HG02885 (cell line): ENCODE measurements around the gene PAFAH1B1.
"Not testable (repeated sequence)": the region's sequence is repeated elsewhere in the genome, so short reads cannot be mapped to it uniquely, and the experiment has no call there.

Experiments
- ATAC-seq: cut with Tn5 transposase; IDR thresholded peaks from one replicate; pipeline ENCODE4 v1.9.1; 2021; ENCODE audit warnings: mild to moderate bottlenecking; ENCODE audit not compliant: unreplicated experiment, poor library complexity

Gene PAFAH1B1

DNA sequence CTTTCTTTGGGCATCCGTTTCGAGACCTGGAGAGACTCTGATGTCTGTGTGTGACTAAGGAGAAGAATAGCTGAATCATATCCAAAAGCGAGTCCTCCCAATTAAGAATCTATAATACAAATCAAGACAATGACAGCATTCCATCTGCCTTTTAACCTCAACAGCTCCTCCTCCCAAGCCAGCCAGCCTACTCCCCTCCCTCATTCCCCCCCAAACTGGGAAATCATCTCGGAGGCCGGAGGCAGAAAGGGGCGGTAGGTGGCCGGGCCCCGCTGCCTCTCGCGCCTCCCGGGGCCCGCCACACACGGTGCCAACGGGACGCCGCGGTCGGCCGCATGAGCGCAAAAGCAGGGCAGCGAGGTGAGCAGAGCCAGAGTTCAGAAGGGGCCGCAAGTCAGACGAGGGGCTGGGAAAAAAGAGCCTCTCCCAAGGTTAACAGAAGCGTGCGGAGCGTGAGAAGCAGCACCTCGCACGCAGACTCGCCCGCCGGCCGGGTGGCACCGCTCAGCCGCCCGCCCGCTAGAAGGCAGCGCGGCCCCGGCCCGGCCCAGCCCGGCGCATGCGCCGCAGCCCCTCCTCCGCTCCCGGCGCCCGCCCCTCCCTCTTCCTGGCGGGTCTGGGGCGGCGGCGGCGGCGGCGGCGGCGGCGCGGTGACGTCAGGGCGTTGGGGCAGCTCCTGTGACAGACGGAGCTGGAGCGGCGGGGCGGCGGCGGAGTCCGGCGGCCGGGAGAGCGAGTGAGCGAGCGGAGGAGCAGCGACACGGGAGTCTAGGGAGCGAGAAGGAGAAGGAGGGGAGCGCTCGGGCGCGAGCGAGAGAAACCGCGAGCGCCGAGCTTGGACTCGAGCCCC is at the start of gene PAFAH1B1:
Gene PAFAH1B1, plus strand, starts transcription at position 684 of the 850 bp plus-strand sequence. CDS start 44,635 bp downstream, outside the sequence.
- ATAC-seq = peak; percentile 83

GRCh38 chr17:2545393-2545792 is 48.1 kb upstream of the PAFAH1B1 start:
- no peak for ATAC-seq

DNA sequence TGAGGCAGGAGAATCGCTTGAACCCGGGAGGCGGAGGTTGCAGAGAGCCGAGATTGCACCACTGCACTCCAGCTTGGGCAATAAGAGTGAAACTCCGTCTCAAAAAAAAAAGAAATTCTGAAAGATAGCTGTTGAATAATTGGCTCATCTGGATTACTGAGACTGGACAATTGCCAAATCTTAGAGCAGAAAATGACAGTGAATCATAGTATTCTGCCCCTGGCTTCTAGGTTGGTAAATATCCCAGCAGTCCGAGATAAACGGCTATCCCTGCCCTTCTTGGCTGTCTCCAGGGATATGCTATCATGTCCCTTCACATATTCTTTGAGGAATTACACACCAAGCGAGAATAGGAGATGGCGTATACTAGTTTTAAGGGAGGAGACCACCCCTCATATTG is 46.3 kb upstream of the PAFAH1B1 start:
- ATAC-seq = no peak

DNA sequence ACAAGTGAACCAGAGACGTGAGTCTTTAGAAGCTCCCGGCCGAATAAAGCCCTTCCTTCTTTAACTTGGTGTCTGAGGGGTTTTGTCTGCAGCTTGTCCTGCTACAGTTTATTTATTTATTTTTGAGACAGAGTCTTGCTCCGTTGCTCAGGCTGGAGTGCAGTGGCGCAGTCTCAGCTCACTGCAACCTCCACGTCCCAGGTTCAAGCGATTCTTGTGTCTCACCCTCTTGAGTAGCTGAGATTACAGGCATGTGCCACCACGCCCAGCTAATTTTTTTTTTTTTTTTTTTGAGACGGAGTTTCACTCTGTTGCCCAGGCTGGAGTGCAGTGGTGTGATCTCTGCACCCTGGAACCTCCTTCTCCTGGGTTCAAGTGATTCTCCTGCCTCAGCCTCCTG is 45.4 kb upstream of the PAFAH1B1 start:
- not testable (repeated sequence) for ATAC-seq

DNA sequence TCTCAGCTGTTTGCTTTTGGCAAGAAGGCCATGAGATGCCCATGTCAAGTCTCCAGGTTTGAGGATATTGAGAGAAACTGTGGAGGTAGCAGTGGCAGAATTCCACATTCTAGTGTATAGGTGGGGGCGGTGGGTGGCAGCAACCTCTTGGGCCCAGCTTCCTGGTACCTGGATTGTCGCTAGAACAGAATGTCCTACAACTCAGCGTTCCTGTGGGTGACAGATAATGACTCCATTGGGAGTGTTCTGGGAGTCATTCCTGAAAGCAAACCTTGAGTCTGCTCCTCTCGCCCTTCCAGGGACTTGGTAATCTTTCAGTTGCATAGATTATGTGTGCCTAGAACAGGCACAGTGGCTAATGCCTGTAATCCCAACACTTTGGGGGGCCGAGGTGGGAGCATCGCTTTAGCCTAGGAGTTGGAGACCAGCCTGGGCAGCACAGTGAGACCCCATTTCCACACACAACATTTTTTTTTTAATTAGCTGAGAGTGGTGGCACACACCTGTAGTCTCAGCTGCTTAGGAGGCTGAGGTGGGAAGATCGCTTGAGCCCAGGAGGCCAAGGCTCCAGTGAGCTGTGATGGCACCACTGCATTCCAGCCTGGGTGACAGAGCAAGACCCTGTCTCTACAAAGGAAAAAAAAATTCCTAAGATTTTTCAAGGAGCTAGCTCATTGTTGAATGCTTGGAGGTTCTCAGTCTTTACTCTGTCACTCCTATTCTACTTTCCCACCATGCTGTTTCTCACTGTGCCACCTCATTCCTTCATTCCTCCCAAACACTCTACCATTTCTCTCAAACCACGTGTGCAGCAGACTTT is 43.9 kb upstream of the PAFAH1B1 start:
- no peak for ATAC-seq

DNA sequence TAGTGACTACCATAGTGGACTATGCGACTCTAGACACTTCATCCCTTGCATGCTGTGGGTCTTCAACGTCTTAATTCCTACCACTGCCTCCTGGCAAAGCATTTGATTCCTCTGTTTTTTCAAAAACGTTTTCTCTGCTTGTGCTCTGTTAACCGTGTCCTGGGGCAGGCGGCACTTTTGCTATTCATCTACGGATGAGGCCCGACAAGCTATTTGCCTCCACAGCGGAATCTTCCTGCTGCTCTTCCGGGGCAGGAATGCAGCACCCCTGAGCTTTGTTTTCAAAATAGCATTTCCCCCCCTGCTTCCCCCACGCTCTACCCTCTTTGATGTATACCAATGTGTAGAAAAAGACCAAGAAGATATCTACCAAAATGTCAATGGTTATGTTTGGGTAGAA is 42.0 kb upstream of the PAFAH1B1 start:
- ATAC-seq = no peak

DNA sequence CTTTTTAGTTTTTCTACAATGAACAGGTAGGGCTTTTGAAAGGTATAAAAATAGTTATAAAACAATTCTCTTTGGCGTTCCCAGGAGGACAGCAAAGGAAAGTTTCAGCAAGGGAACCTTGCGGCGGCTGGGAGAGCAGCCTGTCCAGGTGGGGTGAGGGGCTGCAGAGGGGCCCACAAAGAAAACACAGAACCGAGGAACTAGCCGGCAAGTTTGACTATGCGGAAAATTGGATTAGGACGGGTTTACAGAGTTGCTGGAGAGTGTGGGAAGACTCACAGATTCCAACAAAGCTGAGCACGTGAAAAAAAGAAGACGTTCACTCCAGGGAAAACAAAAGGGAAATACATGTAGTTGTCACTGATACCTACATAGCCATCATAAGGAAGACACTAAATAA is 41.5 kb upstream of the PAFAH1B1 start:
- ATAC-seq = no peak

GRCh38 chr17:2560658-2561057 is 32.8 kb upstream of the PAFAH1B1 start:
- no peak for ATAC-seq

- no peak for ATAC-seq
Measured at GRCh38 chr17:2562162-2562858, 31.1 kb upstream of the PAFAH1B1 start.

GRCh38 chr17:2563061-2563460 is 30.4 kb upstream of the PAFAH1B1 start:
- ATAC-seq = no peak

GRCh38 chr17:2563543-2563942 is 29.9 kb upstream of the PAFAH1B1 start:
- ATAC-seq = no peak

DNA sequence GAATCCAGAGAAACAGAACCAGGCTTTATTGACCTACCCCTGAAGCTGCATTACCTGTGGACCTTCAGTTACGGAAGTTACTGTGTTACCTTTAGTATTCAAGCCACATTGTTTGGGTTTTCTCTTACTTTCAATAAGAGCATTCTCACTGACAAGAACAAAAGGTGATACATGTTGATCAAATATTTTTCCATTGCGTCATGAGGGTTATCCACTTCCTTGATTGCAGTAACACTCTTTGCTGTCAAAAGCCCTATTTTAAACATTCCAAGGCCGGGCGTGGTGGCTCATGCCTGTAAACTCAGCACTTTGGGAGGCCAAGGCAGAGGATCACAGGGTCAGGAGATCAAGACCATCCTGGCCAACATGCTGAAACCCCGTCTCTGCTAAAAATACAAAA is 28.6 kb upstream of the PAFAH1B1 start:
- ATAC-seq = no peak

DNA sequence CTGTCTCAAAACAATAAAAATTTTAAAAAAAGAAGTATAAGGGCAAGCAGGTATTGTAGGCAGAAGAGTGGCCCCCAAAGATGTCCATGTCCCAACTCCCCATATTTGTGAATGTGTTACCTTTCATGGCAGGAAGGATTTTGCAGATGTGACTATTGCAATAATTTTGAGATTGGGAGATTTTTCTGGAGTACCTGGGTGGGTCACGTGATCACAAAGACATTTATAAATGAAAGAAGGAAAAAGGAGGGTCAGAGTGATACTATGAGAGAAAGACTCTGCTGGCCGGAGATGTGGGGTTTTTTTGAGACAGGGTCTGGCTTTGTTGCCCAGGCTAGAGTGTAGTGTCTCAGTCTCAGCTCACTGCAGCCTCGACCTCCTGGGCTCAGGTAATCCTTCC is 27.4 kb upstream of the PAFAH1B1 start:
- ATAC-seq = no peak

- peak; percentile 71 for ATAC-seq
Measured at GRCh38 chr17:2571523-2572303, 21.7 kb upstream of the PAFAH1B1 start.

GRCh38 chr17:2572304-2572609 is 21.2 kb upstream of the PAFAH1B1 start:
- ATAC-seq = not testable (repeated sequence)

DNA sequence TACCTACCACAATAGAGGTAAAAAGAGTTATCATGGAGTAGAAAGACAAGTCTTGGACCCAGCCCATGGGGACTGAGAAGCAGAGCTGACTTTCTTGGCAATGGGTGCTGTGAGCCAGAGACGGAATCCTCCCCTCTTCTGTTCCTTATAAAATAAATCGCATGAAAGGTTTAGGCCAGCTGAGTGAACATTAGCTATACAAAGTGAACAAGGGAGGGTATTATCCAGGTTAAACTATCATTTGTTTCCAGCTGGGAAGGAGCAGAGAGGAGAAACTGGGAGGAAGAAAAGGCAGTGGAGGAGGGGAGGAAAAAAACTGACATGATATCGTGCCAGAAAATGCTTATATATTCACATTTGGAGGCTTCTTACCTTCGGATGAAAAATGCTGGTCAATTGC is 13.3 kb upstream of the PAFAH1B1 start:
- ATAC-seq = no peak

DNA sequence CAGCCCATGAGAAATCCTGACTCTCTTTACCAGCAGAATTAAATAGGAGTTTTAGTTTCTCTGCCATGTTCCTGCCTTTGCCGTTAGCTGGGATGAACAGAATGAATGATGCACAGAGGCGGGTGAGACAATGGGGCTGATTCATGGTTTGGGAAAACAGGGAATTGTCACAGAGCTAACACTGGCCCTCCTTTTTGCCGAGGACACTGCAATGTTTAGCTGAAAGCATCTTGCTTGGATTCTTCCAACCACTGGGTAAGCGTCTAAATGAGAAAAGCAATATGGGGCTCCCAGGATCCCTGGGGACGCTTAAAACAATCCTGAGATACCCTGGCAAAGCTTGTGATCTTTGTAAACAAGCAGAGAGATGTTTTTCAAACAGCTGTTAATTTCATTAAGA is 12.8 kb upstream of the PAFAH1B1 start:
- no peak for ATAC-seq

- no peak for ATAC-seq
Measured at GRCh38 chr17:2582493-2582892, 11.0 kb upstream of the PAFAH1B1 start.

GRCh38 chr17:2591040-2591640 is 2.3 kb upstream of the PAFAH1B1 start:
- ATAC-seq = no peak
